H9 (cell line): ENCODE data around the gene NLN. TPM values are rescaled to one million over a fixed set of nuclear protein-coding genes. Genes with fewer than 3 reads are reported as not detected.

ENCODE experiments used
- DNase-seq: peaks from one replicate; pipeline ENCODE4 v3.0.0-alpha.2; 2017
- H2AFZ ChIP-seq: one replicate; pipeline ENCODE4 v1.6.1; 2013; ENCODE audit warnings: mild to moderate bottlenecking, low read length, control low read depth, moderate library complexity
- H2AK5ac ChIP-seq: 2 replicates; pipeline ENCODE4 v1.6.1; 2013; ENCODE audit warnings: low read length, control low read depth, mixed read lengths; ENCODE audit not compliant: insufficient read length
- H2BK120ac ChIP-seq: one replicate; pipeline ENCODE4 v1.6.1; 2013; ENCODE audit warnings: low read depth, mild to moderate bottlenecking, low read length, control low read depth, inconsistent platforms; ENCODE audit not compliant: poor library complexity, severe bottlenecking
- H2BK12ac ChIP-seq: 2 replicates; pipeline ENCODE4 v1.6.1; 2013; ENCODE audit warnings: low read length, control low read depth, mixed read lengths, low read depth; ENCODE audit not compliant: insufficient read length
- H2BK15ac ChIP-seq: 2 replicates; pipeline ENCODE4 v1.6.1; 2013; ENCODE audit warnings: low read depth, low read length, control low read depth
- H2BK20ac ChIP-seq: one replicate; pipeline ENCODE4 v1.6.1; 2013; ENCODE audit warnings: low read depth, mild to moderate bottlenecking, low read length, control low read depth, inconsistent platforms; ENCODE audit not compliant: poor library complexity, severe bottlenecking
- H2BK5ac ChIP-seq: 2 replicates; pipeline ENCODE4 v1.6.1; 2013; ENCODE audit warnings: low read length, control low read depth, mixed read lengths; ENCODE audit not compliant: insufficient read length
- H3K14ac ChIP-seq: 2 replicates; pipeline ENCODE4 v1.6.1; 2013; ENCODE audit warnings: low read length, control low read depth; ENCODE audit not compliant: insufficient read depth
- H3K18ac ChIP-seq: 2 replicates; pipeline ENCODE4 v1.6.1; 2013; ENCODE audit warnings: low read depth, mild to moderate bottlenecking, mixed read lengths, low read length, control low read depth; ENCODE audit not compliant: insufficient read length
- H3K23ac ChIP-seq: 2 replicates; pipeline ENCODE4 v1.6.1; 2013; ENCODE audit warnings: low read length, control low read depth, mixed read lengths, low read depth; ENCODE audit not compliant: insufficient read length
- H3K23me2 ChIP-seq: 2 replicates; pipeline ENCODE4 v1.6.1; 2013; ENCODE audit warnings: low read depth, mild to moderate bottlenecking, mixed read lengths, low read length, control low read depth; ENCODE audit not compliant: insufficient read length, poor library complexity, severe bottlenecking
- H3K27ac ChIP-seq: 2 replicates; pipeline ENCODE4 v1.5.1; 2013; ENCODE audit warnings: low read length, control low read depth, mixed read lengths, low read depth; ENCODE audit not compliant: insufficient read length
- H3K27me3 ChIP-seq: 2 replicates; pipeline ENCODE4 v1.6.1; 2013; ENCODE audit warnings: low read length, control low read depth, inconsistent platforms; ENCODE audit not compliant: insufficient read depth
- H3K4ac ChIP-seq: 2 replicates; pipeline ENCODE4 v1.6.1; 2013; ENCODE audit warnings: low read depth, mild to moderate bottlenecking, control low read depth, inconsistent platforms, low read length, moderate library complexity
- H3K4me1 ChIP-seq: 2 replicates; pipeline ENCODE4 v1.6.1; 2013; ENCODE audit warnings: low read length, control low read depth, inconsistent platforms; ENCODE audit not compliant: insufficient read depth
- H3K4me2 ChIP-seq: 2 replicates; pipeline ENCODE4 v1.6.1; 2013; ENCODE audit warnings: low read length, control low read depth, mixed read lengths; ENCODE audit not compliant: insufficient read length, insufficient read depth
- H3K56ac ChIP-seq: 2 replicates; pipeline ENCODE4 v1.6.1; 2013; ENCODE audit warnings: low read depth, mild to moderate bottlenecking, mixed read lengths, low read length, control low read depth; ENCODE audit not compliant: insufficient read length
- H3K79me1 ChIP-seq: 2 replicates; pipeline ENCODE4 v1.6.1; 2013; ENCODE audit warnings: low read depth, mild to moderate bottlenecking, moderate library complexity, low read length, control low read depth, inconsistent platforms; ENCODE audit not compliant: insufficient read depth, poor library complexity, severe bottlenecking
- H3K79me2 ChIP-seq: 2 replicates; pipeline ENCODE4 v1.6.1; 2013; ENCODE audit warnings: low read length, control low read depth, inconsistent platforms; ENCODE audit not compliant: insufficient read depth
- H3K9ac ChIP-seq: 2 replicates; pipeline ENCODE4 v1.6.1; 2013; ENCODE audit warnings: low read length, control low read depth, mixed read lengths; ENCODE audit not compliant: insufficient read length; ENCODE audit errors: extremely low read depth
- H3K9me3 ChIP-seq: one replicate; pipeline ENCODE4 v1.6.1; 2013; ENCODE audit warnings: low read depth, low read length, inconsistent platforms; ENCODE audit not compliant: control insufficient read depth
- H3T11ph ChIP-seq: one replicate; pipeline ENCODE4 v1.6.1; 2013; ENCODE audit warnings: mild to moderate bottlenecking, low read length, control low read depth, inconsistent platforms
- H4K20me1 ChIP-seq: one replicate; pipeline ENCODE4 v1.6.1; 2013; ENCODE audit not compliant: control insufficient read depth, insufficient read length, insufficient read depth
- H4K5ac ChIP-seq: 2 replicates; pipeline ENCODE4 v1.6.1; 2013; ENCODE audit warnings: low read depth, mild to moderate bottlenecking, mixed read lengths, low read length, control low read depth; ENCODE audit not compliant: insufficient read length
- H4K8ac ChIP-seq: replicated peaks from 2 replicates; pipeline ENCODE4 v1.6.1; 2013; ENCODE audit warnings: low read length, control low read depth, mixed read lengths, low read depth; ENCODE audit not compliant: insufficient read length
- H4K91ac ChIP-seq: 2 replicates; pipeline ENCODE4 v1.6.1; 2013; ENCODE audit warnings: low read depth, mild to moderate bottlenecking, moderate library complexity, mixed read lengths, low read length, control low read depth; ENCODE audit not compliant: insufficient read length
- H3K27ac Mint-ChIP-seq, 3 experiments: 2 replicates in 2 of 3; 3 replicates in 1 of 3; pipeline ENCODE4 v1.8.0; 2020 to 2021; ENCODE audit warnings: mixed read lengths in 3 of 3, mild to moderate bottlenecking in 1 of 3, moderate library complexity in 1 of 3
- H3K27me3 Mint-ChIP-seq: 2 replicates; pipeline ENCODE4 v1.8.0; 2021; ENCODE audit warnings: low read depth, mild to moderate bottlenecking, moderate library complexity, mixed read lengths
- H3K36me3 Mint-ChIP-seq, 3 experiments: 2 replicates in 2 of 3; 3 replicates in 1 of 3; pipeline ENCODE4 v1.8.0; 2020 to 2021; ENCODE audit warnings: low read depth in 3 of 3, mixed read lengths in 3 of 3; ENCODE audit not compliant: insufficient read depth in 1 of 3
- H3K4me1 Mint-ChIP-seq, 2 experiments: 2 replicates each; pipeline ENCODE4 v1.8.0; 2020; ENCODE audit warnings: mixed read lengths in 2 of 2
- H3K4me3 Mint-ChIP-seq, 2 experiments: 2 replicates in 1 of 2; 3 replicates in 1 of 2; pipeline ENCODE4 v1.8.0; 2020 to 2021; ENCODE audit warnings: mild to moderate bottlenecking in 2 of 2, mixed read lengths in 2 of 2, moderate library complexity in 1 of 2
- H3K9me3 Mint-ChIP-seq, 2 experiments: 2 replicates in 1 of 2; 3 replicates in 1 of 2; pipeline ENCODE4 v1.8.0; 2020; ENCODE audit warnings: mild to moderate bottlenecking in 2 of 2, mixed read lengths in 2 of 2, moderate library complexity in 1 of 2
- CTCF ChIP-seq: fragments of 200-600 bp; sonication (generic); conservative IDR thresholded peaks from 3 replicates; pipeline ENCODE4 v1.8.0; 2021; ENCODE audit warnings: antibody characterized with exemption, mild to moderate bottlenecking
- WGBS: extraction: QIAGEN DNeasy Blood & Tissue Kit; methylation state at CpG from one replicate; pipeline ENCODE4 v1.1.7; 2013; ENCODE audit warnings: missing lambda C conversion rate, low lambda C conversion rate, mixed read lengths; ENCODE audit not compliant: insufficient read length; ENCODE audit errors: extremely low coverage; 5-methylcytosine and 5-hydroxymethylcytosine counted together
- total RNA-seq: library from RNA; stranded (reverse); gene quantifications from 2 replicates; pipeline ENCODE4 v1.2.1, GENCODE V29; 2021

The NLN gene
- total RNA-seq, 1 experiment from 2014 or later, result 137 TPM

- Histone ChIP-seq H2BK20ac (no peak overlapping the region), H3K79me2 (peaks cover 26% of the 10 kb centered on the region), H3K23me2 (no peaks in the 10 kb centered on the region), H3K18ac (no peak overlapping the region), H2BK5ac (no peak overlapping the region), H3K9ac (no peak overlapping the region), H2BK120ac (no peak overlapping the region), H3K79me1 (peaks cover 3% of the 10 kb centered on the region), H4K5ac (no peak overlapping the region), H3K23ac (no peak overlapping the region), H4K20me1 (no peaks in the 10 kb centered on the region), H3K14ac (no peak overlapping the region), H2AFZ (no peak overlapping the region), H4K8ac (no peak overlapping the region), H3K27me3 (no peaks in the 10 kb centered on the region), H2AK5ac (no peak overlapping the region), H3T11ph (no peak overlapping the region), H3K27ac (no peak overlapping the region), H3K4me2 (no peak overlapping the region), H4K91ac (no peak overlapping the region), H3K56ac (no peak overlapping the region), H3K9me3 (no peaks in the 10 kb centered on the region), H2BK12ac (no peak overlapping the region), H3K4ac (no peak overlapping the region), H3K4me1 (no peaks in the 10 kb centered on the region), H2BK15ac (no peak overlapping the region)
- peaks cover 0 to 19% (median 12%) of the 10 kb centered on the region in 3 experiments; a peak in 5 of 7 replicates for H3K36me3 Mint-ChIP-seq
- DNase-seq, result no peak
- peaks cover 6 to 10% of the 10 kb centered on the region in 2 experiments for H3K4me1 Mint-ChIP-seq
- H3K27me3 Mint-ChIP-seq, result no peaks in the 10 kb centered on the region
- peaks cover 0 to 6% of the 10 kb centered on the region in 2 experiments; a peak in 2 of 5 replicates for H3K9me3 Mint-ChIP-seq
- peak overlapping the region in 2 of 3 experiments; percentile 0 to 3; a peak in 1 of 7 replicates for H3K27ac Mint-ChIP-seq
- no peak for TF ChIP-seq CTCF
- WGBS, result no CpG with 5 or more reads among the region's 2 CpGs
- no peak overlapping the region for H3K4me3 Mint-ChIP-seq
Measured at GRCh38 chr5:65750938-65751337, 28.9 kb downstream of the NLN start.
